GM13977 (cell line): ENCODE measurements around the gene EFHC1.

Experiments
- DNase-seq: peaks from one replicate; pipeline ENCODE4 v3.0.0; 2012; ENCODE audit warnings: low spot score
- in situ Hi-C: fragments of 300-500 bp; cut with MboI; formaldehyde crosslinking; loops from one replicate; pipeline ENCODE4 v1.12.0; 2022; ENCODE audit warnings: low sequenced_read_pairs, low pct_unique_long_range_greater_than_20kb, mixed read lengths, inconsistent platforms; ENCODE audit not compliant: unreplicated experiment
- TF ChIP-seq, protein P1 (sequence below): IDR thresholded peaks from 2 replicates; pipeline ENCODE4 v1.5.1; 2012; ENCODE audit warnings: mild to moderate bottlenecking, control low read depth; ENCODE audit not compliant: insufficient read depth; ENCODE audit errors: extremely low read depth, missing control alignments

EFHC1 gene

DNA sequence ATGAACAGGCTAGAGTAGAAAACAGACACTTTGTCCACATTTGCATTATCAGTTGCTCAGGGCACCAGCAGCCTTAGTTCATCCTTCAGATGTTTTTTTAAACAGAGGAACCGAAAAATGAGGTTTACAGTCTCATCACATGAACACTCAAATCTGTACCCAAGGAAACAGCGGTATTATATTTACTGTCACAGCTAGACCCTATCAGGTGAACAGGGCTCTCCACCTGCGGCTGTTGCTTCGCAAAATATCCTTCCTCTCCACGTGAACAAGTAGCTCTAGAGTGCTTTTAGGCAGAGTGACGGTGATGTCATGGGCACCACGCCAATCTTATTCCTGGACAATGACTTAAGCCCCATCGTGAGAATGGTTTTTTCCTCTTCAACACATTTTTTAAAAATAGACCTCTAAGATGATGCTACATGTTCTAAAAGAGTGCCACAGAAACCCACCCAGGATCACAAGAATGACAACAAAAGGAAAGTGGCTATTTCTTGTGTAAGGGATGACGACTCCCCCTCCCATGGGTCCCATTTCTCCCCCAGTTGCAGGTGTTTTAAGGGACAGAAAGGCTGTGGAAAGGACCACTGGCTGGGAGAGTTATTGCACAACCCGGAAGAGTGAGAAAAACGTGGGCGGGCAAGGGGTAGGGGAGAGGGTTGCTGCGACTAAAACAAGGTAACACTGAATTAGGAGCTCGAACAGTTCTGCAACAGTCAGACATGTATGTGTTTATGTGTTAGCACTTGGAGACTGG, 77.7 kb downstream of the EFHC1 start:
- in situ Hi-C loops = loop anchor here (10.0 kb wide), 1 partner anchor 83 kb away; no protein-coding TSS in a partner anchor
- DNase-seq = peak; percentile 63
- TF ChIP-seq, protein P1, sequence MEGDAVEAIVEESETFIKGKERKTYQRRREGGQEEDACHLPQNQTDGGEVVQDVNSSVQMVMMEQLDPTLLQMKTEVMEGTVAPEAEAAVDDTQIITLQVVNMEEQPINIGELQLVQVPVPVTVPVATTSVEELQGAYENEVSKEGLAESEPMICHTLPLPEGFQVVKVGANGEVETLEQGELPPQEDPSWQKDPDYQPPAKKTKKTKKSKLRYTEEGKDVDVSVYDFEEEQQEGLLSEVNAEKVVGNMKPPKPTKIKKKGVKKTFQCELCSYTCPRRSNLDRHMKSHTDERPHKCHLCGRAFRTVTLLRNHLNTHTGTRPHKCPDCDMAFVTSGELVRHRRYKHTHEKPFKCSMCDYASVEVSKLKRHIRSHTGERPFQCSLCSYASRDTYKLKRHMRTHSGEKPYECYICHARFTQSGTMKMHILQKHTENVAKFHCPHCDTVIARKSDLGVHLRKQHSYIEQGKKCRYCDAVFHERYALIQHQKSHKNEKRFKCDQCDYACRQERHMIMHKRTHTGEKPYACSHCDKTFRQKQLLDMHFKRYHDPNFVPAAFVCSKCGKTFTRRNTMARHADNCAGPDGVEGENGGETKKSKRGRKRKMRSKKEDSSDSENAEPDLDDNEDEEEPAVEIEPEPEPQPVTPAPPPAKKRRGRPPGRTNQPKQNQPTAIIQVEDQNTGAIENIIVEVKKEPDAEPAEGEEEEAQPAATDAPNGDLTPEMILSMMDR = no peak

DNA sequence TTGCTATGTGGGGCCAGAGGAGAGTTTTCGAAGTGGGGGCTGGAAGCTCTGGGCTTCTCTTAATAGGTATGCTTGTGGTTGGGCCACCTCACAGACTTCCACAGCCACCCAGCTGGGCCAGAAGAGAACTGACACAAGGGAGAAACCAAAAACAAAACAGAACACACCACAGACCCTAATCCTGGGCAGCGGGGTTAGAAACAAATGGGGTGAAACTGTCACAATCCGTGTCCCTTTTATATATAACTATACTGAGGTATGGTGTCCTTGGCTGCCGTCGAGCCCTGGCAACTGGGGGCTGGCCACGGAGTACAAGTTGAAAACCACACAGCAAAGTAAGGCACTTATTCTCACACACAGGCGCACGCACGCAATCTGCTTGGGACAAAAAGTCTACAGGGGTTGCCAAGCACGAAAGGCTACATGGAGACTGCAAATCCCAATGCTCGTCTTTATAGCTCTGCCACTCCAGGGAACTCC, 78.4 kb downstream of the EFHC1 start:
- in situ Hi-C loops = loop anchor here (10.0 kb wide), 1 partner anchor 84 kb away; no protein-coding TSS in a partner anchor
- DNase-seq = peak; percentile 42
- TF ChIP-seq, protein P1 = no peak

DNA sequence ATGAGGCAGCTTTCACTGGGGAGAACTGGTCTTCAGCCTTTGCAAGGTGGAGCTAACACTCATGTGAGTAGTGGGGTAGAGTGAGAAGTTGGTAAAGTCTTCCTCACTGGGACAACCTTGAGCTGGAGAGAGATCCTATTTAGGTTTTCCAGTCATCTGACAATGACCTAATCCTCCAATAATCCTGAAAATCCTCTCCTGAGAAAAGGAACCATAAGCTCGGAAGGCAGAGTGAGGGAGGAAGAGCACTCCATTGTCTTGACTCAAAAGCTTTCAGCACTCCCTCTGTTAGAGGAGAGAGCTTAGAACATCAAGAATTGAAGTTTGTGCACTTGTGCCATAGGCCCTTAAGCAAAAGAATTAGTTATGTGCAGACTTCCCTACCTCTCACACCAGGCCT, 78.9 kb downstream of the EFHC1 start:
- TF ChIP-seq, protein P1 = no peak
- in situ Hi-C loops = loop anchor here (10.0 kb wide), 1 partner anchor 84 kb away; no protein-coding TSS in a partner anchor
- DNase-seq = no peak

DNA sequence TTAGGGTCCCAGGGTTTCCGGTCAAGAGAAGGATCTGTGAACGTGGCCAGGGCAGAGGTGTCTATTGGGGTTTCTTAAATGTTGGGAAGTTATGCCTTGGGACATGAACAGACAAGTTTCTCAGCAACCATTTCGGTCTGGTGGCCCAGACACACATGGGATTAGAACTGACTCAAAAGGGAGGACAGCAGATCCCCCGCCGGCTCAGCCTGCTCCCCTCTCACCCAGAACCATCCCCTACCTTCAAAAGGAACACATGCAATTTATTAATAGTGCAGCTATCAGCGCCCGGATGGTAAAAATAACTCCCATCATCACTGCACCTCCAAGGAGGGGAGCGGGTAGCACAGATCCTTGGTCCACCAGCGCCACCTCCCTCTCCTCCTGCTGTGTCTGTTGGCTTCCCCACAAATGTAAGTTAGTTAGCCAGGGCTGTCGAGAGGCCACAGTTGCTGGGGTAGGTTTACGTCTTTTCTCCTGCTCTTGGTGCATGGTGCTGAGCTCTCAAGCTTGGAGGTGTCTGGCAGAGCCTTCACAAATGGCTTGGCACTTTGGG, 79.6 kb downstream of the EFHC1 start:
- in situ Hi-C loops = loop anchor here (10.0 kb wide), 1 partner anchor 85 kb away; no protein-coding TSS in a partner anchor
- no peak for DNase-seq
- TF ChIP-seq, protein P1 = peak; percentile 12

DNA sequence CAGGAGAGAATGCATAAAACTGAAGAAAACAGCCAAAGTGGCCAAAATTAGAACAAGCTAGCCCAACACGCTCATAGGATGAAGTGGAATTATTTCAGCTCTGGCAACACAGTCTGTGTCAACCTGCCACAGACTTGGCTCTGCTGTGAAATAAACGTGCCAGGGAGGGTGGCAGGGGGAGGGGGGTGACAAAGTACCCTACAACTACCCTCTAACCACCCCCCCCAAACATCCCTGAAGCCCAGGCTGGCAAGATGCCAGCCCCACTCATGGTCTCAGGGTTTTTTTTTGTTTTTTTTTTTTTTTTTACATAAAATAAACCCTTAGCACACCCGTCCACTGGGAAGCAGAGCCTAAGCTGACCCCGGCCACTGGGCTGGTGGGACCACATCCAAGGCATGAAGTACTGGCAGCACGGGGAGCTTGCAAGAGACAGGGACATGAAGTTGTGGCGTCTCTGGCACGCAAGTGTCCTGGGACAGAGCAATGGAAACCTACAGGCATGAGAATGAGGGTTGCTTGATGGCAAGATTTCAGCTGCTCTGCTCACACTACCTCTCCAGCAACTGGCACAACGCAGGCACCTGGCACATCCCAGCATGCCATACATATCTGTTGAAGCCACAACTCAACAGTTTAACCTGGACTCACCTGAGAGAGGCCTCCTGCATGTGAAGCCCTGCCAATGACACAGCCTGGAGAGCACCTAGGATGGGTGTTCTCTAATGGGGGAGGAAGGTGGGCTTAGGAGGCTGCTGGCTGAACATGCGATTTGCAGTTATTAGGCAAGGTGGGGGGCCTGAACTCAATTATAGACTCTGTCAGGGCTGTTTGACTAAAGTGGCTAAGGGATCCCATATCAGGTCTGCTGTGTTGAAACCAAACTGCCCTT, 80.3 kb downstream of the EFHC1 start:
- in situ Hi-C loops = no loop called here
- TF ChIP-seq, protein P1 = no peak
- no peak for DNase-seq
